ENCODE measurements around the gene RECQL5.
"Not testable (repeated sequence)": the region's sequence is repeated elsewhere in the genome, so short reads cannot be mapped to it uniquely, and the experiment has no call there.

RECQL5 gene

DNA sequence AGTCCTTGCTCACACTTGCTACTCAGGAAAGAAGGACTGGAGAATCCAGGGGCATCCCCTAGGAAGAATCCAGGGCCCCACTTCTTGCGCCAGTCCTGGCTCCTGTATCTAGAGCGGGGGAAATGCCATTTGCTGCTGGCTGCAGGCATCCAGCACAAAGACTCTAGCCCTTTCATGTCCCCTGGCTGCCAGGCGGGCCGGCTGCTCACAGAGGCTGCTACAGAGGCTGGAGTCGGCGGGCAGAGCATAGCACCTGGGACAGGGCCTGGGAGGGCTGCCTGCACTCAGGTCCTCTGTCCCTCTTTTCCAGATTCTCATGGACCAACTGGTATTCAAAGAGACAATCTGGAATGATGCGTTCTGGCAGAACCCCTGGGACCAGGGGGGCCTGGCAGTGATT lies 19.9 kb downstream of the RECQL5 start:
- DNase-seq: no peak

DNA sequence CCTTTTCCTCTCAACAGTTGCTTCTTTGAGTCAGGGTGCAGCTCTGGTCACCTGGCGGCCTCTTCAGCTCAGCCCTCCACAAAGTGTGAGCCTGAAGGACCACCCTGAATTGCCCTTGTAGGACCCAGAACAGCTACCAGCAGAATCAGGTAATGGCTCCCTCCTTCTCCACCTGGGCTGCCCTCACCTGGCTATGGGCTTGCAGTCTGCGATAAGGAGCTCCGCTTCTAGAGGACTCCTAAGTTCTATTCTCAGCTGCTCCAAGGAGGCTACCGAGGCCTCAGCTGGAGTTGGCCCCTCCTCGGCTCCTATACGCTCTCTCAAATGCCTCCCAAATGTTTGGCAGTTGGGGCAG lies 20.3 kb downstream of the RECQL5 start:
- DNase-seq: no peak

DNA sequence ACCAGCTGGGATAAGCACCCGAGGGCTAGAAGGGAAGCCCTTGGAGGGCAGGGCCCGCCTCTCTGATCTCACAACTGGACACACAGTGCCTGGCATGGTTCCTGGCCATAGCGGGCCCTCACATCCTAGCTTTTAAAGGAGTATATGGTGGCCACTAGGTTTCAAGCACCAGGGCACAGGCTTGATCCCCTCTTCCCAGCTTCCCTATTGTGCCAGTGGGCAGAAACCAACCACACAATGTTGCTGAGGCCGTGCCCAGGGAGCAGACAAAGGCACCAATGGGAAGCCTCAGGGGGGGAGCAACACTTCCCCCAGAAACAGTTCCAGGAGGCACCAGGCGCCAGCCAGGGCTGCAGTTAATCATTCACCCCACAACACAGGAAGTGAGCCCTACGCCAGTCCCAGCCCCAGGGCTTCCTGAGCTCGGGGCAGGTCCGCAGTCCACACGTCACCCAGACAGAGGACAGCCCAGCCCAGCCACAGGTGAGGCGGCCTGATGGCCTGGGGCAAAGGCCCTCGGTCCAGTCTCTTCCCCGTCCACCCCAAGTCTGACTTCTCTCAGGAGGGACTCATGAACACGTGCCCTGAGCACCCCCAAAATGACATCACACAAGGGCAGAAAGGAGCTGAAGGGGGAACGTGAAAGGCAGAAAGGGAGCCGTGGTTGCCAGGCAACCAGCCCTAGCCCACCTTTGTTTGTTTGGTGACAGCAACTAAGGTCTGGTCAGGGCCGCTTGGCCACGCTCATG lies 20.9 kb downstream of the RECQL5 start:
- no peak for DNase-seq

DNA sequence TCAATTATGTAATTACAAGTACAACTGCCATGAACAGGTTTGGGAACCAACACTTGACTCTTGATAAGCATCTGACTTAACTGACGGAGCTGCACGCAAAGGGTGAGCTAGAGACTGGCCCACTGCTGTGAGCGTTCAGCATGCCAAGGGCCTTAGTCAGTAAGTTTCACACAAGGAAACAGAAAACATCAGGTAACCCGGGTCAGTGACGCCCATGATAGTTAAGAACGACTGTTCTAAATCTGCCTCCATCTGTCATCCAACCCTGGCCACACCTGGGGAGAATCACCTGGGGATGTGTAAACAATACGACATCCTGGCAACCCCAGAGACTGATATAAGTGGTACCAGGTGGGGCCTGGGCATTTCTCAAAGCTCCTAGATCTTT lies 21.5 kb downstream of the RECQL5 start:
- no peak for DNase-seq

DNA sequence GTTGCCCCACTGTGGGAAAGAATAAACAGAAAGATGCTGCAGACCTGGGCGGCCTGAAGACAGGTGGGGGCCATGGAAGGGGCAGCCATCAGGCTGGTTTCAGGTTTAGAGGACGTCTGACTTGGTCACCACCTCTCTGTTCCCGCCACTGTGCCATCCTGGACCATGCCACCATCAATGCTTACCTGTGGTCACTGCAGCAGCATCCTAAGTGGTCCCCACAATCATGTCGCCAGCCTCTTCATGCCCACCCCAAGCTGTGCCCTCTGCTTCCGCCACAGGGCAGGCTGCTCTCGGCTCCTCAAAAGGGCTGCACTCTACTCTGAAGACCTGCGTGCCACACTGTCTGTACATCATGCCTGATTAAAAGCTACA lies 23.3 kb downstream of the RECQL5 start:
- no peak for DNase-seq

DNA sequence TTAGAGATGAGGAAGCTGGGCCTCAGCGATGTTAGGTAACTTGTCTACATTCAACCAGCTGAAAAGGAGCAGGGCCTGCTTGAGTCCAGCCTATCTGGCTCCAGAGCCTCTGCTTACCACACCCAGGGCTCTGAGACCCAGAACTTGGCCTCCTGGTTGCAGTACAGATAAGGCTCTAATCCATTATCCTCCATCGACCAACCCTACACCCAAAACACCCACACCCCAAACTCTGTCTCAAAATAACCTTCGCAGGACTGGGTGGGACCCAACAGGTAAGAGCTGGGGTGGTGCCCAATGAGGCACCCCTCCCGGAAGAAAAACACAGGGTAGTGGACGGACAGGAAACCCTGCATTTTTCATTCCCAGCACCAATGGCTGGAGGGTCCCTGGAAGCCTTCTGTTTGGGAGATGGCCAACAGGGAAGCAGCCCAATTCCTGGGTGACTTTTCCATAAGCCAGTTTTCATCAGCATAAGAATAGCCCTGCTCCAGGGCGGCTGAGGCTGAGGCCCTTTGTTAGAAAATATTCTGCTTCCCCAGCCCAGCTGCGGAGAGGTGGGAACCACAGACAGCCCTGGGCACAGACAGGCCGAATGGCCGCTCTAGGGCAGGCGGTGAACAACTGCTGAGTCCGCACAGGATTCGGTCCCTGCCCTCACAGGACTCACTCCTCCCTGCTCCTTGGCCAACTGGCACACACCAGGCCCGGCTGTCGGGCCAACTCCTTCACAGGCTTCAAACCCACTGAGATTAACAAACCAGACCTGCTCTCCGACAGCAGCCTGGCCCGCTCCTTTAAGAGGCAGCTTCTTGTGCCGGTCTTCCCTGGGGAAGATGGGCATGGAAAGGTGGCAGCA lies 23.9 kb downstream of the RECQL5 start:
- no peak for DNase-seq

DNA sequence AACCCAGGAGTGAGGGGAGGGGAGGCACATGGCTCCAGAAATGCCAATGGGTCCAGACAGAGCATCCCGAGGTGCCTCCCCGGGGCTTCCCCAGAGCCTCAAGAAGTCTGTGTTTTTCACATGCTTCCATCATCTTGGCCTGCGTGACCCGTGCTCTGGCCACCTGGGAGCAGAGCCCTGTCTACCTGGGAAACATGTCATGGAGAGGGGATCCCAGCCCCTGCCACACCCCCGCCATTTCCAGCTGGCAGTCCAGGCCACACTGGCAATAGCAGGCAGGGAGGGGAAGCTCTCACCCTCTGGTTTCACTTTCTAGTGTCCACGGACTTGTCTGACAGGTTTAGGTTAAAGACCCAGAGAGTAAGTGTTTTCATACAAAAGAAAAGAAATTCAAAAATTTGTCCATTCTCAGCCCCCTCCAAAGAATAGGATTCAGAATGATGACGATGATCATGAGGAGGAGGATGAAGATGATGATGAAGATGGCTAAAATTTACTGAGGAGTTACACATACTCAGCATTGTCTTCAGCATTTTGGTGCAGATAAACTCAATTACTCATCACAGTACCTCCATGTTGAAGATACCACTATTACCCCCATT lies 24.7 kb downstream of the RECQL5 start:
- DNase-seq: no peak

DNA sequence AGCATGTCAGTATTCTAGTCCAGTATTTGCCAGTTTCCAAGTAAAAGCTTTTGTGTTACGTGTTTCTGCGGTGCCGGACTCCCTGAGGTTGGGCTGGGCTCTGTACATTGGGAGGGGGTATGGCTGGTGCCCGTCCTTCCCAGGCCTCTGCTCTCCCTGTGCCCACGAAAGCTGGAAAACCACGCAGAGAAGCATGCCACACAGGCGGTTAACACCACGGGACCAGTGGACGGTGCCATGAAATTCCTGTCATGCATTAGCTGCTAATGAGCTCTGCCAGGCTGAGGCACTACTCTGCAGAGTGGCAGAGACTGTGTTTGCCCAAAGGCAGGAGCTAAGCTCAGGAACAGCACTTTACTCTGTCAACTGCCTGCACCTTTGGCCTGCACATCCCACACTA lies 25.6 kb downstream of the RECQL5 start:
- no peak for DNase-seq

DNA sequence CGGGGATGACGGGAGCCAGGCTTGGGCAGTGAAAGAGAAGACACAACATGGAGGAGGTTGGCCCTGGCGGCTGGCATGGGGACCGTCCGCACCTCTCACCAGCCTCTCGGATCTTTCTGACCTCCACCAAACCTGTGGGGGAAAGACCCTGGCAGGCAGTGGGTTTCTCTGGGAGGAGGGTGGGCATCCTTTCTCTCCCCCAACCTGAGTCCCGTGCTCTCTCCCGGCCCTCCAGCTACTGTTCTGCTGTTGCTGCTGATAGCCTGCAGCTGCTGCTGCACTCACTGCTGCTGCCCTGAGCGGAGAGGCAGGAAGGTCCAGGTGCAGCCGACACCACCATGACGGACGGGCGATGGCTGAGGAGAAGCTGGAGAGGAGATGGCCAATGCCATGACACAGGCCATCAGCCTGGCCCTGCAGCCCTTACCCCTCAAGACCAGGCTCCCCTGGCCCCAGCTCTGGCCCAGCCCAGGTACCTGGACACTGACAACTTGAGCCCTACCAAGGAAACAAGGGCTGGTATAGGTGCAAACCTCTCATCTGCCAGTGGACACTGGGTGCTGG lies 26.3 kb downstream of the RECQL5 start:
- no peak for DNase-seq

DNA sequence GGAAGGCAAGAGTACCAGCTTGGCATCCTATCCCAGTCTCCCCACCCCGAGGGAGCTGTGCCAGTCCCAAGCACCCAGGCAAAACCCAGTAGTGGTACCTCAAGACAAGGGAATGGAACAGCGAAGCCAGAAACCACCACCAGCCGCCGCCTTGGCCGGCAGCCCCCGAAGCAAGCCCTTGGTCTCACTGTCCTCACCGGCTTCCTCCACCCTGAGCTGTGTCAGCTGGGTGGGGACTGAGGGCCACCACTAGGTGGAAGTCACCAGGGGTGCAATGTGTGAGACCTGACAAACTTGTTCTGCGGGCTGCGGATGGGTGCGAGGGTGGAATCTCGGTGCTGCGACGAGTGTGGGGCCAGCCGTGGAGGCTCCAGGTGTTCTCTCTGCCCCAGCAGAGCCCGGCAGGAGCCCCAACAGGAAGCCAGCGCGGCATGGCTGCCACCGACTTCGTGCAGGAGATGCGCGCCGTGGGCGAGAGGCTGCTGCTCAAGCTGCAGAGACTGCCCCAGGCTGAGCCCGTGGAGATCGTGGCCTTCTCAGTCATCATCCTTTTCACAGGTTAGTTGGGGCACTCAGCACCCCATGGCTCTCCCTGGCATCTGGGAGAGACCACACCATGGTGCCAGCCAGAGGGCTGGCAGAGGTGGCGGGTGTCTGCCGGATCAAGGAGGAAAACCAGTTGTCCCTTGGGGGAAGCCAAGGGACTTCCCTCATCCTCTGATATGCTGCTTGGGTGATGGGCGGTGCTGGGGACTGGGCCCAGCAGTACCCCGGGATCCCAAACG lies 27.0 kb downstream of the RECQL5 start:
- DNase-seq: no peak

DNA sequence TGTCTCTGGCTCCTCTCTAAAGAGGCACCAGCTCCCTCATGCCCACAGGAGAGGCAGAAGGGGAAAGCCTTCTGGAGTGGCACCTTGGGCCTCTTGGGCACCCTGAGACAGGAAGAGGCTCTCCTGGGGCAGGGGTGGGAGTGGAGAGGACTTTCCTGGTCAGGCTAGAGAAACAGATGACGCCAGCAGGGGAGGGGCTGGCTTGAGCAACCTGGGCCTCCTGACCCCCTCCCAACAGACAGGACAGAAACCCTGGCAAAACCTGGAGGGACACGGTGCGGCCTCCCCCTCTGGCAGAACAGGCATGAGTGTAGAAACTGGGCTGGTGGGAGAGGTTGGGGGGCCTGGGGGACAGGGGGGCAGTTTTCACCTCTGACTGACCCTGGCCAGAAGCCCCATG lies 27.6 kb downstream of the RECQL5 start:
- DNase-seq: no peak

DNA sequence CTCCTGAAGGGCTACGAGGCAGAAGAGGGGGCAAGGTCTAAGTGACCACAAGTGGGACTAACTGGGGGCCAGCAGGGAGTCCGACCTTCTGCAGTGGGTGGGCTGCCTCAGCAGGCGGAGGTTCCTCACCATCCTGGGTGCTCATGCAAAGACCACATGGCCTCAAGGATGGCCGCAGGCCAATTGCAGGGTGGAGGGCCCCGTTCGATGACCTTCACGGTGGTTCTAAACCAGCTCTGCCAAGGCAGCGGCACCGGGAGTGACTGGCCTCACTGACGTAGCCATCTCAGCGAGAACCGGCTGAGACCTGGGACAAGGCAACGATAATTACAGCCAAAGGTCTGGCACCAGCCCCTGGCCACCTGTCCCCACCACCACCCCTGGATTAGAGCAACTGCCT lies 28.1 kb downstream of the RECQL5 start:
- no peak for DNase-seq

DNA sequence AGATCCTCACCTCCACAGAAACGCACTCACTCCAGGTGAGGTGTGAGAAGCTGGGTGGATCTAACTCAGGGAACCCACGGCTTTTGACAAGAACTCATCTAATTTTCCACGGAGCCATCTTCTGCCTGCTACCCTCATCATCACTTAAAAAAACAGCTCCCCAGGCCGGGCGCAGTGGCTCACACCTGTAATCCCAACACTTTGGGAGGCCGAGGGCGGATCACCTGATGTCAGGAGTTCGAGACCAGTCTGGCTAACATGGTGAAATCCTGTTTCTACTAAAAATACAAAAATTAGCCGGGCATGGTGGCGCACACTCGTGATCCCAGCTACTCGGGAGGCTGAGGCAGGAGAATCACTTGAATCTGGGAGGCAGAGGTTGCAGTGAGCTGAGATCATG lies 28.9 kb downstream of the RECQL5 start:
- DNase-seq: not testable (repeated sequence)

DNA sequence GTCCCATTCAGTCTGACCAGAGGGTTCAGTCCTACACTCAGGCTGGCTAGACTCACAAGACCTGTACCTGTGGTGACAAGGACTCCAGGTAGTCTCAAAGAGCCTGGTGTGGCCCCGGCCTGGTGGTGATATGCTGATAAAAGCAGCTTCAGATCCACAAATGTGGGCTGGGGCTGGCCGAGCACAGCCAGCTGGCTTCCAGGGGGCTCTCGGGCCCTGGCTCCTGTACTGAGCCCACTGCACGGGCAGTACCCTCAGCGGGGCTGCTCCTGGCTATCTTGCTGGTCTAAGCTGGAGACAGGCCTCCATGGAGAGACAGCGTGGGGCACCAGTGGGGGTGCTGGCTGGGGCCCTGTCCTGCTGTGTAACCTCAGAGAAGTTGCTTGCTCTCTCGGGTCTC lies 29.4 kb downstream of the RECQL5 start:
- DNase-seq: no peak

DNA sequence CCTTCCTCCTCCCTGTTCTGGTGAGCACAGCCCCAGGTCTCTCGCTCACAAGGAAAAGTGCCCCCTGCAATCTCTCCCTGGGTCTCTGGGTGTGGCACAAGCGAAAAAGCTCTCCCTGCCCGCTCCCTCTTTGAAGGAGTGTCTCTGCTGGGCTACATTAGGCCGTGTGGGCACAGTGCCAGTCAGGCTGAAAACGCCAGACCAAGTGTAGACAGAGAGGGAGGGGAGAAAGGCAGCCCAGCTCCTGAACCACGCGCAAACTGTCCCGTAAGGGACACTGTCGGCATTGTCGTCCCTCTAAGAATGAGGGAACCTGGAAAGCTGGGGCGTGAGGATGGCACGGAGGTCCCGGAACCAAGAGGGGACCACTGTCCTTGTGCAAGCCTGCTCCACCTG lies 29.8 kb downstream of the RECQL5 start:
- no peak for DNase-seq

DNA sequence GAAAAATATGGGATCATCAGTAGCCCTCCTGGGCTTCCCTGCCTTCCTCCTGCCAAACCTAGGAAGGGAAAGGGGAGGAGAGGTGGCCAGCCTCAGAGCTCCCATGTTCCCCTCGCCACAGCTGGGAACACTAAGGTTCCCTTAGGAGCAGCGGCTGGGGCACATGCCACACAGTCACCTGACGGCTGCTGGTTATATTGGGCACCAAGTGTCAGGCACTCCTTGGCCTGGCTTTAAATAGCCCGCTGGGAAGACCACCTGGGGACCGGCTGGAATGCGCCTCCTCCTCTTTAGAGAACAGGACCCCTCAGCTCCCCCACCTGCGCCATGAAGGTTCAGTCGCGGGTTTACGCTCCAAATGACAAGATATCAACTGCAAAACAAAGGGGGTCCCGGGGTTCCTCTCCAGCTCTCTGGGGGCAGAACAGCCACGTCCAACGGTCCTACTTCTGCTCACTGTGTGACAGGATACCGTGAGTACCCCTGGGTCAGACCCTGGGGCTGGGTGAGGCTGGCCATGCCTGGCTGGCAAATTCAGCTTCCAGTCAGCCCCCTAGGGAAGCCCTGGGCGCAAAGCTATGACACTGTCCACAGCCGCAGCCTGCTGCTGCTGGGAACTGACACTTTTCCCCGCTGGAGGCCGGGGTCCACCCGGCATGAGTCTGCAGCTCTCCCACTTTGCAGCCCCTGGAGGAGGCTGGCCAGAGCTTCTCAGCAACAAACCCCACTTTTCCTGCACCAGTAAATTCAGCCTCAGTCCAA lies 30.4 kb downstream of the RECQL5 start:
- no peak for DNase-seq

DNA sequence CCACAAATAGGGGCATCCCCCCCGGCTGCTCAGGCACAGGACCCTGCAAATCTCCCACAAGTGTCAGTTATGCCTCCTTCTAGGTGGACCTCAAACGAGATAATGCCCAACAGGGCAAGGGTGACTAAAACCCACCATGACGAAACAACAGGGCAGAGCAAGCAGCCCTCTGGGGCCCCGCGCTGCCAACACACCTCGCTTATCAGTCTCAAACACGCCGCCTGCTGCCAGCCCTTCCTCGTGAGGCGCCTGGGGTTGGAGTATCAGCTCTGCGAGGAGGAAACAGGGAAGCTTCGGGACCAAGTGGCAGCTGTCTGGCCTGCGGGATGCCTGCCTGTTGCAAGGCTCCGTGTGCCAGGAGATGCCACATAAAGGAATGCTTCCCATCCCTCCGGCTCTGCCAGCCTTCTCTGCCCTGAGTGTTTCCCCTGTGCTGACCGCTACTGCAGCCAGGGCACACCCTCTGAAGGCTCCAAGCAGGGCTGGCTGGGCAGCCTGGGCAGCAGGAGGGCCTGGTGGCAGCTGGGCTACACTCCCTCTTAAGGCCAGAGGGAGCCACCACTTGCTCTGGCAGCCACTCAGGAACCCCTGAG lies 31.2 kb downstream of the RECQL5 start:
- no peak for DNase-seq

DNA sequence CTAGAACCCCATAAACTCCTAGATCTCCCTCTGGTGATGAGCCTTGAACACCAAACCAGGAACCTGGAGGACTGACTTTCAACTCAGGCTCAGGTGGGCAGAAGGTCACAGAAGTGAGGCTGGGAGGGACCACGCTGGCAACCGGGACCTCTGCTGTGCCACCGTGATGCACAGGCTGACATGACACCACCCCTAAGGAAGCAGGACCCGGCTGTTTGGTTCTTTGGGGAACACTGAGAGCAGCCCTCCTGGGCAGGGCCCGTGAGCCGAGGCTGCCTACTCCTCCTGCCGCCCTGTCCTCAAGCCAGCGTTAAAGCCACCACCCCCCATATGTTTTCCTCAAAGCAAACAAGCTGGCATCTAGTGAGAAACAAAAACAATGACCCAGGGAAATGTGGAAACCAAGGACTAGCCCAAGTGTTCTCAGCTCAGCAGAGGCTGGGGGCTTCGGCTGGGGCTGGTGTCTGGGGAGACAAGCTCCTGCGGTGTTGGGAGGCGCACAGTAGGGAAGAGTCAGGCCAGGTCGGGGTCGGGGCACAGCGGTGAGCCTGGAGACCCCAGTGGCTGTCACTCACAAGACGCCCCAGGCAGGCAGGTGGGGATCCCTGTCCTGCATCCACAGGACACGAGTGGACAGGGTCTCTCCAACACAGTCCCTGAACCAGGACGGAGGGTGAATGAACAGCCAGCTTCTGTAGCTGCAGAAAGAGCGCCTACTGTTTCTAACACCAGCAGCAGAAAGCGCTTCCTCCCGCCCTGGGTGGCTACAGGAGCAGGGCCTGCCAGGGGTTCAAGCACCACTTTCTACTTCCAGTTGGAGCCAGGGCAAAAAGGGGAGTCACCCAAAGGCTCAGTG lies 32.0 kb downstream of the RECQL5 start:
- DNase-seq: no peak

DNA sequence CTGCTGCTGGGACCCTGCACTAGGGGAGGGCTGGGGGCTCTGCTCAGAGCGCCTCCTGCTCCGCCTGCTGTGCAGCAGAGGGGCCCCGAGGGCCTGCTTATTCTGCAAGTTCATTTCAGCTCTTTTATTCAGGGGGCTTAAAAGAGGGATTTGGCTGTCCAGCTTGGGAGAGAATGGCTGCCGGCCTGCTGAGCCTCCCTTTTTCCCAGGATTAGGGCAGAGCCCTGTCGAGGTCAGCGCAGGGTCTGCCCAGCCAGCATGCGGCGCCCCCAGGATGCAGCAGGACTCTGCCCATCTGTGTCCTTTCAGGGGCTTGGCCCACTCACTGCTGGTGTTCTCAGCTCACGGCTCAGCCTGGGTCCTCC lies 32.6 kb downstream of the RECQL5 start:
- DNase-seq: no peak

DNA sequence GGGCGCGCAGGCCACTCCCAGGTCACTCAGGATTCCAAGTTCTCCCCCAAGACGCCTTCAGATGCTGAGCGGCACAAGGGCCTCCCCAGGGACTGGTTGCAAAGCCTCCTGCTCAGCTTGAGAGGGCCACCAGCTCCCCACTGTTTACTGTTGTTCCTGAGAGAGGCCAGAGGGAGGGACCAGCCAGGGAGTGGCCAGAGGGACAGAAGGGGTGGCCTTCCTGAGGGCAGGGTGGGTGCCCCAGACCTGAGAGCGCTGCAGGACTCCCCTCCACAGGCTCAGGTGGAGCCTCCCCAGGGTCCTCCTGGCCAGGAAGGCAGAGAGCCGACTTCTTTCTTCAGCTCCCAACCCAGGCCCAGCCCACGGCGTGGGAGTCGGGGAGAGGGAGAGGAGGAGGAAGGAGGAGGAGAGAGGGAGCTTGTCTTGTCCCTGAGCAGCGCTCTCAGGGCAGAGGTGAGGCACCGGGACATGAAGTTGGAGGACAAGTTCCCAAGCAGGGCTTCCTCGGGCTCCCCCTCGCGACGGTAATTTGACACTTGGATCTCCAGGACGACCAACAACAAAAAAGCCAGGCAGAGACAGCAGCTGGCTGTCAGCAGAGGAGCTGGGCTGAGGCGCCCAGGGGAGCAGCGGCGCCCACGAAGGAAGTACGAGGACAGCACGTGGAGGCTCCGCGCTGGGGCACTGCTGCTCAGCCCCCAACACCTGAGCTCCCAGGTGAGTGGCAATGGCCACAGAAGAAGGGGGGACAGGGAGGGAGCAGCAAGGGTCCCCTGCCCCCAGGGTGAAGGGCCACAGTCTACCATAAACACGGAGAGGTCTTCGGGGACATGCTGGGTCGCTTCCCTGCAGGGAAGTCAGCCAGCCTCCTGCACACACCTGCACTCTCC lies 33.2 kb downstream of the RECQL5 start:
- DNase-seq: peak in 3 of 5 experiments; percentile 23 to 55 (median 23)

Data from T-helper 2 cell (primary cell).